GM19467 (cell line): ENCODE results near the gene TMEM33.

Source experiments
- ATAC-seq: cut with Tn5 transposase; IDR thresholded peaks from one replicate; pipeline ENCODE4 v1.9.1; 2021; ENCODE audit warnings: mild to moderate bottlenecking, moderate library complexity; ENCODE audit not compliant: unreplicated experiment

Gene TMEM33

DNA sequence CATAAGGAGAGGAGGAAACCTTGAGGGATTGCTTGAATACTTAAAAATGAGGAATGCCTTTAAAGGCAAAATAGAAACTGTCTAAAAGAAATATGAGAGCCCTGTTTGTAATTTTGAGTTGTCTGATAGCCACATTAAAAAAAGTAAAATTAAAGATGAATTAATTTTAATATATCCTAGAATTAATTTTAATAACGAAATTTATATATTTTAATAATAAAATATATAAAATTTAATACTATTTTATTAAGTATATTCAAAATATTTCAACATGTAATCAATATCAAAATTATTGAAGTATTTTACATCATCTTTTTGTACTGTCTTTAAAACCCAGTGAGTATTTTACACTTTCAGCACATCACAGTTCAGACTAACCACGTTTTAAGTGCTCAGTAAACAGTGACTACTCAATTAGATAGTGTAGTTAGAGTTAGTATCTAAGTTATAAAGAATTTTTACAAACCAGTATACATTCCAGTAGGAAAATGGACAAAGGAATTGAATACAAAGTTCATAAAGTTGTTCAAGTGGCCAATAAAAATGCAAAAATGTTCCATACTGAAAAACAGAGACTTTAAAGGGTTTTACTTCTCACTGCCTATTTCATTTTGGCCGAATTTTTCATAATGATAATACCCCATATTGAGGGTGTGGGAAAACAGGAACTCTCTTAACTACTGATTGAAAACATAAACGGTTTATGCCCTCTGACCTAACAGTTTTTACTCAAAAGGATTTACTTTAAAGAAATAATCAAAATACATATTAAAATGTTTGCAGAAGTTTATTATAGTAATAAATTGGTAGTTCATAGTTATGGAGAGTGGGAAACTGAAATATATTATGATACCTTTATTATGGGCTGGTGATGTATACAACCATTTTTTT, 58.0 kb downstream of the TMEM33 start:
- ATAC-seq = no peak

DNA sequence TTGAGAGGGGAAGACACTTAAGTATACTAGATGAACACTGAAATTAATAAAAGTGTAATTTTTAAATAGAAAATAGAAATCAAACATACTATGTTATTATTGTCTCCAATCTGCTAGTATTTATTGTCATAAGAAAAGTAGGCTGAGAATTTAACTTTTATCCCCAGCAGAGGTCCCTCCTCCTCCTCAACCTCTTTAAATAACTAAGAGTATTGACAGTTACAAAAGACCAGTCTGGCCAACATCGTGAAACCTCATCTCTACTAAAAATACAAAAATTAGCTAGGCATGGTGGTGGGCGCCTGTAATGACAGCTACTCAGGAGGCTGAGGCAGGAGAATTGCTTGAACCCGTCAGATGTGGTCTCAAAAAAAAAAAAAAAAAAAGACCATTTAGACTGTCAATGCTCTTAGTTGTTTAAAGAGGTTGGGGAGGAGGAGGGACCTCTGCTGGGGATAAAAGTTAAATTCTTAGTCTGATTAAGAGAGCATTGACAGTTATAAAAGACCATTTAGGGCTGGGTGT, 59.3 kb downstream of the TMEM33 start:
- ATAC-seq = no peak

DNA sequence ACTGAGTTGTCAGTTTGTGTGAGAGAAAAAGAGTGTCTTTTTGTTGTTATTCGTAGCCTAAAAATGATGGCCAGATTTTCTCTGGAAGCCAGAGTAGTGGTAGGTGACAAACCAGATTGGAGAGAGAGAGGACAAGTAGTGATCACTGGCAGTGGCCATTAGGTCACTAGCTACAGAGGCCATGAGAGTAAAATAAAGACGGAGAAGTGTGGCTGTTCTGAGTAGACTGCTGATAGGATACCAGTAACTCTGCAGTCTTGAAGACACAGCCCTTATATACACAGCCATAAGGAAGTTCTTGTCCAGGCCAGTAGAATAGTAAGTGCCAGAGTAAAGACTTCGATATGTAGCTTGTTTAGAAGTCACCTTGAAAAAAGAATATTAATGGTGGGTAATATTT, 62.8 kb downstream of the TMEM33 start:
- ATAC-seq = no peak

- ATAC-seq = no peak
Measured at GRCh38 chr4:41999321-41999720, 64.1 kb downstream of the TMEM33 start.

- ATAC-seq = no peak
Measured at GRCh38 chr4:42008011-42008786, 73.0 kb downstream of the TMEM33 start.
